ENCODE data around the gene NOS3. TPM values are rescaled to one million over a fixed set of nuclear protein-coding genes. Genes with fewer than 3 reads are reported as not detected.

Gene NOS3
- total and polyA plus RNA-seq, 2 of the 13 experiments (the other 11 are each of a cell fraction or from before 2014, with no cell fraction given): 3.7 to 7.5 TPM

DNA sequence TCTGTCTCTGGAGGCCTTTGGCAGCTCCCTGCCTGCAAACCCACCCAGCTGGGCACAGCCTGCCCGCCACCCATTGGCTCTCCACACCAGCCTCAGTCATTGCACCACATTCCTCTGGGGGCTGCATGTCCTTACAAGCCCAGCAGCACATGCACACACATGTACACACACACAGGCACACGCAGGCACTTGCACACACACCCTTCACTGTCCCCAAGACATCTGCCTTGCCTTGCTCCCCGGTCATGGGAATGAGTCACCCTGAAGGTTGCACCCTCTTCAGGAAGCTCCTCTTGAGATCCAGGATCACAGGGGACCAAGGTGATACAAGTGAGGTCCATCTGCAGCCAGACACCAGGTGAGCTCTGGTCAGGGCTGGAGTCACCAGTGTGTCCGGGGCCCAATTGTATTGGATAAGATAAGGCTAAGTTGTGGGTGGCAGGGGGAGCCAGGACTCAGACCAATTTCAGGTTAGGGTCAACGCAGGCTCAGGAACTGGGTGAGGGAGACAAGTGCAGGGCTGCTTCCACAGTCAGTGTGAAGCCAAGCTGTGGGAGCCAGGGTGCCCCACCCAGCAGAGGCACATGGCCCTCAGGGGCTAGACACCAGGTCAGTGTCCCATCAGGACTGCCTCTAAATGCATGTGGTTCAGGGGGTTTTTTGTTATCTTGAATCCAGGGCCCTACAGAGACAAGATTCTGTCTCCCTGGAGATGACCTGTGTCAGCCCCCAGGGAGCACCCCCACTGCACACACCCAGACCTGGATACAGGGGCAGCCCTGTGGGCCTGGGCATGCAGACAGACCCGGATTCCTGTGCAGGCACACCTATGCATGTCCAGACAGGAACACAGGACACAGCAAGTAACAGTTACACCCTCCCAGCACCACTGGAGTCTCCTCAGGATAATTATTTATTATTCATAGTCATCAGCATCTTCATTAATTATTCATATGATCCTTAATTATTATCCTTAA lies 46.5 kb upstream of the NOS3 start:
- Histone ChIP-seq H3K4me2 (ENCODE audit: low read depth, low read length) (no peak overlapping the region), H2AFZ (ENCODE audit: low read length) (no peak overlapping the region), H3K9me3 (ENCODE audit: low read length) (no peaks in the 10 kb centered on the region), H3K4me1 (ENCODE audit: insufficient read depth, low read length) (no peaks in the 10 kb centered on the region), H3K36me3 (replicated peaks in 1 of 2; ENCODE audit: control insufficient read depth in 1 of 2, insufficient read depth in 2 of 2, low read length in 2 of 2) (no peaks in the 10 kb centered on the region), H3K79me2 (ENCODE audit: insufficient read depth, low read length) (no peaks in the 10 kb centered on the region), H3K27ac (ENCODE audit: extremely low read length, insufficient read depth, low read length) (no peak overlapping the region), H4K20me1 (ENCODE audit: insufficient read depth, low read length) (no peaks in the 10 kb centered on the region), H3K27me3 (ENCODE audit: control insufficient read depth in 1 of 2, insufficient read depth in 2 of 2, low read length in 2 of 2) (peaks cover 11 to 62% of the 10 kb centered on the region in 2 experiments), H3K9ac (ENCODE audit: insufficient read depth, low read depth, low read length) (no peak overlapping the region), H3K4me3 (replicated peaks in 1 of 3; ENCODE audit: insufficient read depth in 1 of 3, low read depth in 2 of 3, low read length in 3 of 3) (no peak overlapping the region)
- BruUV-seq (replicated peaks): no TSS peak
- ATAC-seq (no peak), FAIRE-seq (no peak), DNase-seq (ENCODE audit: low spot score) (no peak)
- TF ChIP-seq, protein P1, sequence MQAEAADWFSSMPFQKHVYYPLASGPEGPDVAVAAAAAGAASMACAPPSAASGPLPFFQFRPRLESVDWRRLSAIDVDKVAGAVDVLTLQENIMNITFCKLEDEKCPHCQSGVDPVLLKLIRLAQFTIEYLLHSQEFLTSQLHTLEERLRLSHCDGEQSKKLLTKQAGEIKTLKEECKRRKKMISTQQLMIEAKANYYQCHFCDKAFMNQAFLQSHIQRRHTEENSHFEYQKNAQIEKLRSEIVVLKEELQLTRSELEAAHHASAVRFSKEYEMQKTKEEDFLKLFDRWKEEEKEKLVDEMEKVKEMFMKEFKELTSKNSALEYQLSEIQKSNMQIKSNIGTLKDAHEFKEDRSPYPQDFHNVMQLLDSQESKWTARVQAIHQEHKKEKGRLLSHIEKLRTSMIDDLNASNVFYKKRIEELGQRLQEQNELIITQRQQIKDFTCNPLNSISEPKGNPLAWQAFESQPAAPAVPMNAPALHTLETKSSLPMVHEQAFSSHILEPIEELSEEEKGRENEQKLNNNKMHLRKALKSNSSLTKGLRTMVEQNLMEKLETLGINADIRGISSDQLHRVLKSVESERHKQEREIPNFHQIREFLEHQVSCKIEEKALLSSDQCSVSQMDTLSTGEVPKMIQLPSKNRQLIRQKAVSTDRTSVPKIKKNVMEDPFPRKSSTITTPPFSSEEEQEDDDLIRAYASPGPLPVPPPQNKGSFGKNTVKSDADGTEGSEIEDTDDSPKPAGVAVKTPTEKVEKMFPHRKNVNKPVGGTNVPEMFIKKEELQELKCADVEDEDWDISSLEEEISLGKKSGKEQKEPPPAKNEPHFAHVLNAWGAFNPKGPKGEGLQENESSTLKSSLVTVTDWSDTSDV (CRISPR knock-in tag; IDR thresholded peaks at IDR 0.05): no peak
- no peak for TF ChIP-seq SMAD3 (CRISPR knock-in tag; IDR thresholded peaks at IDR 0.05)
- TF ChIP-seq KLF15 (CRISPR knock-in tag; IDR thresholded peaks at IDR 0.05; ENCODE audit: borderline replicate concordance): no peak
- TF ChIP-seq ZNF672 (CRISPR knock-in tag; IDR thresholded peaks at IDR 0.05): no peak
- no peak for TF ChIP-seq CREB1 (IDR thresholded peaks at IDR 0.05)
- no peak for TF ChIP-seq CREB1 (CRISPR knock-in tag; IDR thresholded peaks at IDR 0.05)
- TF ChIP-seq ZNF274 (CRISPR knock-in tag; IDR thresholded peaks at IDR 0.05): no peak
- TF ChIP-seq SP1 (IDR thresholded peaks at IDR 0.05): no peak
- TF ChIP-seq SP1 (CRISPR knock-in tag; IDR thresholded peaks at IDR 0.05): no peak
- no peak for TF ChIP-seq ARNT (IDR thresholded peaks at IDR 0.05)
- TF ChIP-seq ZKSCAN1 (IDR thresholded peaks at IDR 0.05; ENCODE audit: low read length): no peak
- no peak for TF ChIP-seq ZNF713 (CRISPR knock-in tag; IDR thresholded peaks at IDR 0.05)
- no peak for TF ChIP-seq RFX3 (CRISPR knock-in tag; IDR thresholded peaks at IDR 0.05)
- no peak for TF ChIP-seq ZNF17 (CRISPR knock-in tag; IDR thresholded peaks at IDR 0.05)
- no peak for TF ChIP-seq HES4 (CRISPR knock-in tag; IDR thresholded peaks at IDR 0.05; ENCODE audit: borderline replicate concordance)
- TF ChIP-seq, protein P2, sequence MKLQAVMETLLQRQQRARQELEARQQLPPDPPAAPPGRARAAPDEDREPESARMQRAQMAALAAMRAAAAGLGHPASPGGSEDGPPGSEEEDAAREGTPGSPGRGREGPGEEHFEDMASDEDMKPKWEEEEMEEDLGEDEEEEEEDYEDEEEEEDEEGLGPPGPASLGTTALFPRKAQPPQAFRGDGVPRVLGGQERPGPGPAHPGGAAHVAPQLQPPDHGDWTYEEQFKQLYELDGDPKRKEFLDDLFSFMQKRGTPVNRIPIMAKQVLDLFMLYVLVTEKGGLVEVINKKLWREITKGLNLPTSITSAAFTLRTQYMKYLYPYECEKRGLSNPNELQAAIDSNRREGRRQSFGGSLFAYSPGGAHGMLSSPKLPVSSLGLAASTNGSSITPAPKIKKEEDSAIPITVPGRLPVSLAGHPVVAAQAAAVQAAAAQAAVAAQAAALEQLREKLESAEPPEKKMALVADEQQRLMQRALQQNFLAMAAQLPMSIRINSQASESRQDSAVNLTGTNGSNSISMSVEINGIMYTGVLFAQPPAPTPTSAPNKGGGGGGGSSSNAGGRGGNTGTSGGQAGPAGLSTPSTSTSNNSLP (IDR thresholded peaks at IDR 0.05; ENCODE audit: low read depth, low read length): no peak
- in situ Hi-C loops (cut with HindIII; ENCODE audit: extremely low pct_ligation_motif_present, low pct_unique_long_range_greater_than_20kb): no loop called here
- WGBS (ENCODE audit: low lambda C conversion rate): 50% methylated on average over 4 of the region's 6 CpGs
- POLR2A ChIA-PET: no interaction called here
- CTCF ChIA-PET (ENCODE audit: low intra/inter-chr PET ratio, low total read pairs): no interaction called here
- intact Hi-C loops (cut with micrococcal nuclease; ENCODE audit: unreplicated experiment): no loop called here
